H1 (cell line): ENCODE measurements around the gene RNF166.

Experiments used
- POLR2AphosphoS5 ChIP-seq: IDR thresholded peaks from 2 replicates; pipeline ENCODE4 v1.6.1; 2011; ENCODE audit warnings: low read depth, low read length
- SAP30 ChIP-seq: fragments of 300-600 bp; sonication (generic); IDR thresholded peaks from 2 replicates; pipeline ENCODE4 v1.7.1; 2012; ENCODE audit warnings: low read length, moderate library complexity, mild to moderate bottlenecking, inconsistent platforms; ENCODE audit not compliant: insufficient read depth, insufficient replicate concordance

- no peak for TF ChIP-seq SAP30
- TF ChIP-seq POLR2AphosphoS5: no peak
These were observed 47.4 kb upstream of the RNF166 start for GRCh38 chr16:88753602-88754001.
